BLaER1 treated with 17β-estradiol and CSF1 and Interleukin-3, amounts not matched to agents 10 nM and 100 nM (cell line): ENCODE measurements around the gene SLC25A22.
A peak's percentile ranks its signal among the peaks of the same experiment; 100 is the strongest.

Experiments used
- H3K27ac ChIP-seq, 11 experiments: shearing (Covaris generic); formaldehyde crosslinking; 2 replicates each; pipeline ENCODE4 v1.8.1; 2022
- H3K27me3 ChIP-seq, 11 experiments: shearing (Covaris generic); formaldehyde crosslinking; 2 replicates each; pipeline ENCODE4 v1.8.1; 2022
- H3K36me3 ChIP-seq, 11 experiments: shearing (Covaris generic); formaldehyde crosslinking; 2 replicates each; pipeline ENCODE4 v1.8.1; 2022
- H3K4me1 ChIP-seq, 10 experiments: shearing (Covaris generic); formaldehyde crosslinking; 2 replicates each; pipeline ENCODE4 v1.8.1; 2022
- H3K4me2 ChIP-seq, 11 experiments: shearing (Covaris generic); formaldehyde crosslinking; 2 replicates each; pipeline ENCODE4 v1.8.1; 2022
- H3K4me3 ChIP-seq, 10 experiments: shearing (Covaris generic); formaldehyde crosslinking; 2 replicates each; pipeline ENCODE4 v1.8.1; 2022
- H3K9ac ChIP-seq, 11 experiments: shearing (Covaris generic); formaldehyde crosslinking; 2 replicates each; pipeline ENCODE4 v1.8.1; 2022
- H3K9me3 ChIP-seq, 11 experiments: shearing (Covaris generic); formaldehyde crosslinking; replicated peaks in 1 of 11; 2 replicates each; pipeline ENCODE4 v1.8.1; 2022
- H4K20me1 ChIP-seq, 11 experiments: shearing (Covaris generic); formaldehyde crosslinking; 2 replicates each; pipeline ENCODE4 v1.8.1; 2022
- Cebpa-rat ChIP-seq, 11 experiments: shearing (Covaris generic); IDR thresholded peaks; 2 replicates each; pipeline ENCODE4 v1.8.1; 2022

The SLC25A22 gene

GRCh38 chr11:794013-794765 lies 3.9 kb downstream of the SLC25A22 start:
- TF ChIP-seq Cebpa-rat (IDR thresholded peaks at IDR 0.05), result no peak
- Histone ChIP-seq H3K36me3 (peaks cover 14 to 46% (median 37%) of the 10 kb centered on the region in 11 experiments; a peak in 21 of 22 replicates), H3K4me2 (peak overlapping the region in 8 of 11 experiments; percentile 99 to 100 (median 100); a peak in 7 of 22 replicates), H3K4me3 (no peak overlapping the region), H3K27ac (no peak overlapping the region), H3K4me1 (peaks cover 24 to 48% (median 39%) of the 10 kb centered on the region in 10 experiments), H3K9ac (peak overlapping the region in 6 of 11 experiments; percentile 24 to 93 (median 61); a peak in 7 of 22 replicates), H4K20me1 (peaks cover 0 to 80% (median 64%) of the 10 kb centered on the region in 11 experiments; a peak in 18 of 22 replicates), H3K9me3 (no peaks in the 10 kb centered on the region), H3K27me3 (no peaks in the 10 kb centered on the region)

GRCh38 chr11:793556-793955 lies 4.5 kb downstream of the SLC25A22 start:
- Histone ChIP-seq H3K36me3 (peaks cover 13 to 42% (median 35%) of the 10 kb centered on the region in 11 experiments; a peak in 20 of 22 replicates), H3K4me1 (peaks cover 25 to 51% (median 43%) of the 10 kb centered on the region in 10 experiments), H3K9me3 (no peaks in the 10 kb centered on the region), H3K4me2 (no peak overlapping the region), H3K27me3 (no peaks in the 10 kb centered on the region), H3K27ac (no peak overlapping the region), H3K9ac (peak overlapping the region in 6 of 11 experiments; percentile 17 to 93 (median 26); a peak in 5 of 22 replicates), H3K4me3 (no peak overlapping the region), H4K20me1 (peaks cover 0 to 80% (median 61%) of the 10 kb centered on the region in 11 experiments; a peak in 17 of 22 replicates)
- TF ChIP-seq Cebpa-rat (IDR thresholded peaks at IDR 0.05), result no peak

- H3K36me3 ChIP-seq, result peaks cover 13 to 42% (median 35%) of the 10 kb centered on the region in 11 experiments; a peak in 20 of 22 replicates
- H3K4me3 ChIP-seq, result no peak overlapping the region
- no peak overlapping the region for H3K9ac ChIP-seq
Measured at GRCh38 chr11:792873-793272, 5.2 kb downstream of the SLC25A22 start.

GRCh38 chr11:792535-792821 lies 5.6 kb downstream of the SLC25A22 start:
- Histone ChIP-seq H3K9ac (no peak overlapping the region), H3K4me3 (no peak overlapping the region), H3K27ac (no peak overlapping the region), H3K9me3 (no peaks in the 10 kb centered on the region), H3K27me3 (no peaks in the 10 kb centered on the region), H3K4me1 (peaks cover 26 to 58% (median 51%) of the 10 kb centered on the region in 10 experiments), H4K20me1 (peaks cover 0 to 87% (median 59%) of the 10 kb centered on the region in 11 experiments; a peak in 18 of 22 replicates), H3K4me2 (no peak overlapping the region), H3K36me3 (peaks cover 13 to 42% (median 35%) of the 10 kb centered on the region in 11 experiments; a peak in 20 of 22 replicates)
- no peak for TF ChIP-seq Cebpa-rat (IDR thresholded peaks at IDR 0.05)

More at GRCh38 chr11:792873-793272, 5.2 kb downstream of the SLC25A22 start:
- no peaks in the 10 kb centered on the region for H3K27me3 ChIP-seq
- no peak overlapping the region for H3K4me2 ChIP-seq
- H3K9me3 ChIP-seq, result no peaks in the 10 kb centered on the region
- H3K27ac ChIP-seq, result no peak overlapping the region
- H3K4me1 ChIP-seq, result peaks cover 26 to 54% (median 48%) of the 10 kb centered on the region in 10 experiments
- H4K20me1 ChIP-seq, result peaks cover 0 to 83% (median 59%) of the 10 kb centered on the region in 11 experiments; a peak in 17 of 22 replicates
- TF ChIP-seq Cebpa-rat (IDR thresholded peaks at IDR 0.05), result no peak

GRCh38 chr11:791658-792534 lies 6.2 kb downstream of the SLC25A22 start:
- no peak overlapping the region; a peak in 1 of 22 replicates for H3K9ac ChIP-seq
- peaks cover 13 to 42% (median 35%) of the 10 kb centered on the region in 11 experiments; a peak in 20 of 22 replicates for H3K36me3 ChIP-seq
- H3K27me3 ChIP-seq, result no peaks in the 10 kb centered on the region
- H3K27ac ChIP-seq, result no peak overlapping the region
- peaks cover 25 to 60% (median 49%) of the 10 kb centered on the region in 10 experiments for H3K4me1 ChIP-seq
- peaks cover 0 to 87% (median 60%) of the 10 kb centered on the region in 11 experiments; a peak in 18 of 22 replicates for H4K20me1 ChIP-seq
- TF ChIP-seq Cebpa-rat (IDR thresholded peaks at IDR 0.05), result no peak
- H3K9me3 ChIP-seq, result no peaks in the 10 kb centered on the region
- no peak overlapping the region for H3K4me3 ChIP-seq
- no peak overlapping the region for H3K4me2 ChIP-seq

GRCh38 chr11:790721-791564 lies 7.1 kb downstream of the SLC25A22 start:
- H3K27ac ChIP-seq, result no peak overlapping the region
- H3K4me2 ChIP-seq, result no peak overlapping the region
- peaks cover 0 to 90% (median 58%) of the 10 kb centered on the region in 11 experiments; a peak in 15 of 22 replicates for H4K20me1 ChIP-seq
- H3K4me1 ChIP-seq, result peaks cover 18 to 60% (median 50%) of the 10 kb centered on the region in 10 experiments
- H3K27me3 ChIP-seq, result no peaks in the 10 kb centered on the region
- peaks cover 13 to 42% (median 35%) of the 10 kb centered on the region in 11 experiments; a peak in 20 of 22 replicates for H3K36me3 ChIP-seq
- H3K4me3 ChIP-seq, result no peak overlapping the region
- no peaks in the 10 kb centered on the region for H3K9me3 ChIP-seq
- peak overlapping the region in 4 of 11 experiments; percentile 9 to 35 (median 16); a peak in 2 of 22 replicates for H3K9ac ChIP-seq
- TF ChIP-seq Cebpa-rat (IDR thresholded peaks at IDR 0.05), result no peak

- peak within 1 kb of the TSS in 6 of 11 experiments; percentile 9 to 40 (median 28); a peak in 8 of 22 replicates for H3K9ac ChIP-seq
- H3K4me3 ChIP-seq, result no peak within 1 kb of the TSS
- no peaks in the 10 kb centered on the region for H3K27me3 ChIP-seq
- no peaks in the 10 kb centered on the region for H3K9me3 ChIP-seq
- TF ChIP-seq Cebpa-rat (IDR thresholded peaks at IDR 0.05), result no peak
- H3K36me3 ChIP-seq, result peaks cover 13 to 42% (median 35%) of the 10 kb centered on the region in 11 experiments; a peak in 20 of 22 replicates
- peaks cover 0 to 83% (median 49%) of the 10 kb centered on the region in 11 experiments; a peak in 14 of 22 replicates for H4K20me1 ChIP-seq
- peak within 1 kb of the TSS in 9 of 11 experiments; percentile 22 to 64 (median 45); a peak in 13 of 22 replicates for H3K4me2 ChIP-seq
- H3K4me1 ChIP-seq, result peaks cover 12 to 56% (median 43%) of the 10 kb centered on the region in 10 experiments
- H3K27ac ChIP-seq, result peak within 1 kb of the TSS in 4 of 11 experiments; percentile 28 to 42 (median 38); a peak in 5 of 22 replicates
Measured at GRCh38 chr11:789943-790342, 8.1 kb downstream of the SLC25A22 start, which contains the start of gene CEND1. Gene CEND1, minus strand, starts transcription at chr11:790090. Its CDS starts 1,514 bp downstream, at chr11:788576.
